Stimulated activated CD8-positive, alpha-beta memory T cell treated with anti-CD3 and anti-CD28 coated beads, Interleukin-15, amount 100 ng/mL, for 1 hour (primary cell): ENCODE measurements around the gene STARD10.

Source experiments
- DNase-seq: peaks from one replicate; pipeline ENCODE4 v3.0.0-alpha.2; 2020; ENCODE audit warnings: low read depth

Gene STARD10

DNA sequence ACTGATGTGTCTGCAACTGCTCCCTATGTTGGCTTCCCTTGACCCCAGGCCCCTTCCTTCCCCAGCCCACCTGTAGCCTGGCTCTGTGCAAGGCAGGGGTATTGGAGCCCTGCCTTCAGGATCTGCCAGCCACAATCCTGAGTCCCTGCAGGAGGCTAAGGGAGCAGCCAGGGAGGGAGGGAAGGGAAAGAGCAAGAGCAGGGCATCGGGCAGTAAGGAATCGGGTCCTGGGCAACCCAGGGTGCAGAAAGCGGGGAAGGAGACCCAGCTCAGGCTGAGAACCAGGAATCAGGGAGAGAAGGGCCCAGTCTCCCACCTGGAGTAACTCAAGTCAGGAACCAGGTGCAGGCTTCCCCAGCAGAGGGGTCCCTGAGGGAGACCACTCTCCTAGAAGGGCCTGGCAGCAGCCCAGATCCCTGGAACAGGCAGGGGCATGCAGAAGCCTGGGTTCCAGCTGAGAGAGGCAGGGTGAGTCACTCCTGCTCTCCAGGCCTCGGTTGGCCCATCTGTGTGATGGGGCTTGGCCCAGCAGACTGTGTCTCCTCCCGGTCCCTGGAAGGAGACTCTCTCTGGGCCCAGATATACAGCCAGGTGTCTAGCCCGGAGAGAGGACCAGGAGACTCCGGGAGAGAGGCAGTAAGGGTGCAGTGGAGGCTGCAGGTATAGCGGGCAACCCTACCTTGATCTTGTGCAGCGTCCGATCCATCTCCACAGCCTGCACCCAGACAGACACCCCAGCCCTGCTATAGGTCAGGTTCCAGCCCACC is 13.4 kb downstream of the STARD10 start:
- DNase-seq = no peak

- DNase-seq = no peak
These were observed 14.2 kb downstream of the STARD10 start for GRCh38 chr11:72779495-72780128.

DNA sequence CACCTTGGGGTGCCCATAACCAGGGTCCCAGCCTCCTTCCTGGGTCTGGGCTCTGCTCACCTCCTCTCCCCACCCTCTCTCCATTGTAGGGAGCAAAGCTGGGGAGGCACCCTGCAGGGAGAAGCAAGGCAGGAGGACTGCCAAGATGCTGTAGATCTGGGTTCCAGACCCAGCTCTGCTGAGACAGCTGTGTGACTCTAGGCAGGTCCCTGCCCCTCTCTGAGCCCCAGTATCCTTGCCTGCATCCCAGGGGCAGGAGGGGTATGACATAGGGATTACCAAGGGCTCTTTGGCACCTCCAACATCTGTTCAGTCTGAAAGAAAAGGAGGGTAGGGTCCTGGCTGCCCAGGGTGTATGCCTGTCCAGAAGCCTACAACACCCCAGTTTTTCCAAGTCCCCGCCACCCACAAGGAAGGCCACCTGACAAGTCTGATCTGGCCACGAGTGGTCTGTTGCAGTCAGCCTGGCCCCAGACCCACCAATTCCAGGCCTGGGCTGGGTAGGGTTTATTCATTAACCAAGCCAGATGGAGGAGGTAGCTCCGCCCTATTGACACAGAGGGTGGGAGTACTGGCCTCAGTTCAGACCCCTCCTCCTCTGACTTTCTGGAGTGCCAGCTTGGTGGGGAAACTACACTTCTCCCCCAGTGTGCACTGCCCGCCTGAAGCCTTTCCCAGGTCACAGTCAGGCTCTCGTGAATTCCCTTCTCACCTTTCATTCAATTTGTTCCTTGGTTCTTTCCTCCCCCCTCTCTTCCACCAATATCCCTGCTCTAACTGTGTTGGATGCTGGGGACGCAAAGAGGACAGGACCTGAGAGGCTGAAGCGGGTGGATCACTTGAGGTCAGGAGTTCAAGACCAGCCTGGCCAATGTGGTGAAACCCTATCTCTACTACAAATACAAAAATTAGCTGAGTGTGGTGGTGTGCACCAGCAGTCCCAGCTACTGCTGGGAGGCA is 15.0 kb downstream of the STARD10 start:
- DNase-seq = no peak

- DNase-seq = no peak
These were observed 16.0 kb downstream of the STARD10 start for GRCh38 chr11:72777755-72778278.

DNA sequence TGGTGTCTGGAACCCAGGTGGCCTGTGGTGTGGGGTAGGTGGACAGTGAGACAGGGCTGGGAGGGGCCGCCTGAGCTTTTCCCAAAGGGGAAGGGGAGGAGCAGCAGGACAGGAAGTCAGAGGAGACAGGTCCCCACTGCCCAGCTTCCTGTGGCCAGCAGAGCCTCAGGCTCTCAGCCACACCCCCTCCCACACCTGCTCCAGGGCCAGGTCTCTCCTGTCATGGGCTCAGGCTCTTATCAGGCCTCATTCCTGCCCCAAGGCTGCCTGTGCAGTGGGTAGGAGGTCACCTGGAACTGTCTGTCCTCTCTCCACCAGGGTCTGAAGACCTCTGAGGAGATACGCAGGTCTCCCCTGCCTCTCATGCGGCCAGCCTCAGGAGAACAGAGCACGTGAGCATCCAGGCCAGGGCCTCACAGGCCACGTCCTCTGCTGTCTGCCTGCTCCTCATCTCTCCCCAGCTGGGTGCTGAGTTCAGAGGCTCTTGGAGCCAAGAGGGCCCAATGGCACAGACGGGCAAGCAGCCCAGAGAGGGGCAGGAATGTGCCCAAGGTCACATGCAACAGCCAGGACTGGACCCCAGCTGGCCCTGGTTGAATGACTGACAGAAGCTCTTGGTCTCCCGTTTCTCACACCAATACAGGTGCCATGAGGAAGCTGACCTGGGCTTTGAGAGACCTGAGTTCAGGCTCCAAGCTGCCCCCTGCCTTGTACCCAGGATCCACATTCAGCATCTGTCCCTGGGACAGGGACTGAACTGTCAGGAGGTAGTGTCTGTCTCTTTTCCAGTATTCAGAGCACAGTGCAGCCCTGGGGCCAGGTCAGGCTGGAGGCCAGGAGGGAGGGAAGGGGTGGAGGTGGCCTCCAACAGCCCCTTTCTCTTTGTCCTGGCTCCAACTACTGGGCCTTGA is 16.7 kb downstream of the STARD10 start:
- no peak for DNase-seq

GRCh38 chr11:72776117-72776843 is 17.6 kb downstream of the STARD10 start:
- no peak for DNase-seq

DNA sequence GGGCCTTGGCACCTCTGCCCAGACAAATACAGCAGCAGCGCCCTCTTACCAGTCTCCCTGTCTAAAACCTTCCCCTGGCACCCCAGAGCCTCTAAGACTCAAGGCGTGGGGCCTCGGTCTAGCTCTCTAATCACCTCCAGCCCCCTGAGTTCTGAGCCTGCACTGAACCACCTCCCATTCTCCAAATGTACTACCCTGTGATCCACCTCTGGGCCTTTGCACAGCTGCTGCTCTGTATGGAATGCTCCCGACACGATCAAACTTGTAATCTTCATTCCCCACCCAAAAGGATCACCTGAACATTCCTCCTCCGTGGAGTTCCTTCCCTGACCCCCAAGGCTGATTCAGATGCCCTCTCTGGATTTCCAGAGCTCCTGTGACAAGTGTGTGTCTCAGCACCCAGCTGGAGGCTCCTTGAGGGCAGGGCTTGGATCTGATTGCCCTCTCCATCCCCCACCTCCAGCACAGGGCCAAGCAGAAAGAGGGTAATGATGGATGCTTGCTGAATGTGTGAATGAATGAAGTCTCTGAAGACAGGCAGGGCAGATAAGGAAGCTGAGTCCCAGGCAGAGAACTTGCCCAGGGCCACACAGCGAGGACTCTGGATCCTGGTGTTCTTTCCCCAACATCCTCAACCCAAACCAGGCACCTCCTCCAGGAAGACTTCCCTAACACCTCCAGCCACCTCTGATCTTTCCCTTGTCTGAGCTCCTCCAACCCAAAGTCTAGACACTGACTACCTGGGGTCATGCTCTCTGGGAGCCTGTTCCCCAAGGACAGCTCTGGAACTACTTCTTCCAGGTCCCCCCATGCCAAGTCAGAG is 18.3 kb downstream of the STARD10 start:
- DNase-seq = no peak

DNA sequence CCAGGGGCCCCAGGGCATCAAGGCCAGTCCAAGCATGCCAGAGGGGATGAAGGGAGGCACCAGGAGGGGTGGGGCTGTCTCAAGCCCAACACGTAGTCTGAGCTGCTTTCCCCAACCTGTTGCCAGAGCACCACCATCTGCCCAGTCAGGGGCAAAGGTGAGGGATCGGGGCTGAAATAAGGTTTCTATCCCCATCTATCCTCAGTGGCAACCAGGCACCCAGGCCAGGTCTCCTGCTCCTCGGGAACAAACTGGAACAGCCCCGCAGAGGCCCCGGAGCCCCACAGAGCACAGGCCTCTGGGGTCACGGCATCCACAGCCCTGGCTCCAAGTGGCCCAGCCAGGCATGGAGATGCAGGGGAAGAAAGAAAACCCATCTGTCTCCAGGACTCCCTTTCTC is 19.3 kb downstream of the STARD10 start:
- no peak for DNase-seq

- DNase-seq = no peak
These were observed 20.2 kb downstream of the STARD10 start for GRCh38 chr11:72773696-72774095.

DNA sequence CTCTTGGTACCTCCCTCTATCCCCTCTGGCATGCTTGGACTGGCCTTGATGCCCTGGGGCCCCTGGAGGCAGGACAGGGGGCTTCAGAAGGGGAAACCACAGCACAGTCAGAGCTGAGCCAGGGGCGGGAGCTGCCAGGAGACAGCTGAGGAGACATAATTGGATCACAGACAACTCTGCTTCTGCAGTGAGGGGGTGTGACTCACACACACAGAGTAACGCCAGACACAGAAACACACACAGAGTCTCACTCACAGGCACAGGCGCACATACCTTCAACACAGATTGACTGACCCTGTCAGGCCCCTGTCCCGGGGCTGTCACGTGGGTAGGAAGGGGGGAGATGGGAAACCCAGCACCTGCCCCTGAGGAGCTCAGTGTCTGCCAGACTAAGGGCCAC is 20.6 kb downstream of the STARD10 start:
- DNase-seq = no peak

- DNase-seq = no peak
These were observed 21.8 kb downstream of the STARD10 start for GRCh38 chr11:72772059-72772458.

DNA sequence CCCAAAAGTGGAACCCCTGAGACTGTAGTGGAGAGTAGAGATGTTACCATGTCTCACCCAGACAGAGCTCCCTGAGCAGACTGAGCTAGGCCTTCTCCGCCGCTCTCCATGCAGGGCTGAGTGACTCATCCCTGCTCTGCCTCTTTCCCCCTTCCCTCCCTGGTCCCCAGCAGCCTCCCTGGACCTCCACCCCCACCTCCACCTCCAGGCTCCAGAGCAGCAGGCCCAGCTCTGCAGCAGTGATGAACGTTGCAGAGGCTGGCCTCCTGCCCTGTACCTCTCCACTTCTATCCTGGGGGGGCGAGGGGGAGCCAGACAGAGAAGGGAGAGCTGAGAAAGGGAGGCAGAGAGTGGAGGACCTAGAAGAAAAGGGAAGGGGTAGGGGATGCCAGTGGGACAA is 22.3 kb downstream of the STARD10 start:
- no peak for DNase-seq

DNA sequence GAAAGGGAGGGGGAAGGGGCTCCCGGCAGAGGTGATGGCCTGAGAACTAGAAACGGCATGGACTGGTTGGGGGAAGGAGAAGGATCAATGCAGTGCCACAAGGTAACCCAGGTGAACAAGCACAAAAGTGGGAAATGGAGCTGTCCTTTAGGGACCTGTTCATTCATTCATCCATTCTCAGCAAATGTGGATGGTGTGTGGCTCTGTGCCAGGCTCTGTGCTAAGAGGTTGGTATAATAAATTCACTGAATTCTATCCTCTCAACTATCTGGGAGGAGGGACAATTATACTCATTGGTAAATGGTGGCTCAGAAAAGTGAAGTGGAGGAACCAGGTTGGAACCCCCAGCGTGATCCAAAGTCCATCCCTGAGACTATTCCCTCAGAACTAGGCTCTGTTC is 23.0 kb downstream of the STARD10 start:
- no peak for DNase-seq

DNA sequence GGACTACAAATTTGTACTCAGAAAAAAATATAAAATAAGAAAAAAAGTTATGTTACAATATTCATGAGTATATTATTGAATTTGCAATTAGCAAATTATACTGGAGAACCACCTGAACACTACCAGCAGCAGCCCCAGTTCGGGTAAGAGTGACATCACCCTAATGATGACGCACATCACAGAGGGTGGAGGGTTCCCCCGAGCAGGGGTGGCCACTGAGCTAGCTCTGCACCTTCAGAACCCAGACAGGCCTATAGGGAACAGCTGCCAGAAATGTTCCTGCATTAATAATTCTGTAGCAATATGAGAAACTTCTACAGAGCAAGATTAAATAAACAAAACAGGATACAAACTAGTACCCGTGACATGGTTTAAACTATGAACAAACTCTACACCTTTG is 24.2 kb downstream of the STARD10 start:
- no peak for DNase-seq

GRCh38 chr11:72768581-72768980 is 25.3 kb downstream of the STARD10 start:
- no peak for DNase-seq

DNA sequence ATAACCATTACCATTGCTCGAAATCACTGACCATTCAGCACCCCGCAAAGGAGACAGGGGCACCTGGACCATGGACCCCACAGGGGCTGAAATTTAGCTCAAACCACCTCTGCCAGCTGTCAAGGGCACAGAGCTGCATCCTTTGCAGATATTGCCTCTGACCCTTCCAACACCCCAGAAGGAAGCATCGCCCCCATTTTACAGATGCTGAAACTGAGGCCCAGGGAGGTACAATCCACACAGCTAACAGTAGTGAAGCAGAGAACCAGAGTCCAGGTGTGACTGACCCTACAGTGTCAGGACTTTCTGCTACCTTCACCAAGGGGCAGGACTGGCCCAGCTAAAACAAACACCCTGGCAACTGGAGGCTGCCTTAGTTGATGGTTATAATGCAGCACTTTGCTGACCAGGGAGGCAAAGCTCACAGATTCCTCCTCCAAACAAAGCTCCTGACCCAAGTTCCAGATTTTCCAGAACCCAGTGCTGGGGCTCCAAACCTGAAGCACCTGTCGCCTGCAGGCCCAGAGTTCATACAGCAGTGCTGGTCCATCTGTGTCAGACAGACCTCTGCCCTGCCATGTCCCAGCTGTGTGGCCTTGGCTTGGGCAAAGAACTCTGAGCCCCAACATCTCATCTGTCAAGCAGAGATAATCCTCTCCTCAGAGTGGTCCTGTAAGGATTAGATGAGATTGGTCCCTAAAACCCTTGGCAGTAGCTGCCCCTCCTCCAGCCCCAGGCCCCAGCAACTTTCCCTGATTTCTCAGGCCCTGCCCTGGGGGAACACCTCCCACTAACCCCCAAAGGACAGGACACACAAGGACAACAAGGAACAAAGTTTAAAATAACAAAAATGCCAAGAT is 26.4 kb downstream of the STARD10 start:
- DNase-seq = no peak

DNA sequence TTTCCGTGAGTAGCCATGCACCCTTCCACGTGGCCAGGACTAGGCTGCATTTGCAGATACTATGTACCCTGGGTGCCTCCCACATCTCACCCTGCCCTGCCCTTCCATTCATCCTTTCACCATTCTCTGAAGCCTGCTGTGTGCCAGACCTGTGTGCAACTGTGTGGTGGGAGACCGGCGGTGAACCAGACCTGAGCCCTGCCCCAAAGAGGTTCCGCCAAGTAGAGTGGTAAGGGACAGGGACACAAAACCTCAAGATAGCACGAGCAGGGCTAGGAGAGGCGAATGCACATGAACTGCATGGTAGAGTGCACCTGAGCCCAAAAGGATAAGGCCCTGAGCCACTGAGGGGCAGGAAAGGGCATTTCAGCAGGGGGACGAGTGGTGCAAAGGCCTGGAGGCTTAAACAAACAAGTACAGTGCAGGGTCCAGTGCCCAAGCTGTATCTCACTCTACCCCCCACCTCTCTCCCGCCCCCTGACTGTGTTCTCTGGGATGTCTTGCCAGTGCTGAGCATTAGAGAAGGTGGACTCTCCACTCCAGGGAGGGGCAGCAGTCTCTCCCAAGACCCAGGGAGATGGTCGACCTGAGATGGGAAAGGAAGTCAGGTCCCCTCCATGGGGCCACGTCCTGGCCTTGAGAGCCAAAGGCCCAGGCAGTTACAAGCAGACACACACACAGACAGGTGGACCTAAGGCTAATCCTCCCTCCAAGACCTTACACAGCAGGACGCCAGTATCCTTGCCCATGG is 27.5 kb downstream of the STARD10 start:
- DNase-seq = no peak

GRCh38 chr11:72764503-72764902 is 29.3 kb downstream of the STARD10 start:
- DNase-seq = no peak
